NCI-H748 (cell line): ENCODE results near the gene NES.

Experiments
- DNase-seq: peaks from one replicate; lab custom pipeline; 2025; ENCODE audit not compliant: unreplicated experiment; lab: John Stamatoyannopoulos, UW

NES gene

DNA sequence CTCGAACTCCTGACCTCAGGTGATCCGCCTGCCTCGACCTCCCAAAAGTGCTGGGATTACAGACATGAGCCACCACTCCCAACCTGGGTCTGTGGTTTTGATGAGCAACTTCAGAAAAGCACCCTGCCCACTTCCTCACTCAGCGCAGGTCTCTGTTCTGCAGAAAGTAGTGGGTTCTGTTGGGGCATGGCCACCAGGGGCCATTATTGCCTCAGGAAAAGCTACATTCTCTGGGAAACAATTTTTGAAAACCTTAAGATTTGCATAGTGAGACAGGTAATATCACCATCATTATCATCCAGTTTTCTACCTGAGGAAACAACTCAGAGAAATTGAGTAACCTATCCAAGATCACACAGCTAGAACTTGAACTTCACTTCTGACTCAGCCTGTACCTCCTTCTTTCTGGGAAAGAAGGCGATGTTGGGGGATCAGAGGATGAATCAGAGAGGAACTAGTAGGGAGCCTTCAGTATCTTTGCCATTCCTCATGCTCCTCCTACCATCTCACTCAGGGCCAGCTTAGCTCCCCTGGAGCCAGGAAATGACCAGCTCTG, 7.1 kb upstream of the NES start:
- DNase-seq, result no peak

DNA sequence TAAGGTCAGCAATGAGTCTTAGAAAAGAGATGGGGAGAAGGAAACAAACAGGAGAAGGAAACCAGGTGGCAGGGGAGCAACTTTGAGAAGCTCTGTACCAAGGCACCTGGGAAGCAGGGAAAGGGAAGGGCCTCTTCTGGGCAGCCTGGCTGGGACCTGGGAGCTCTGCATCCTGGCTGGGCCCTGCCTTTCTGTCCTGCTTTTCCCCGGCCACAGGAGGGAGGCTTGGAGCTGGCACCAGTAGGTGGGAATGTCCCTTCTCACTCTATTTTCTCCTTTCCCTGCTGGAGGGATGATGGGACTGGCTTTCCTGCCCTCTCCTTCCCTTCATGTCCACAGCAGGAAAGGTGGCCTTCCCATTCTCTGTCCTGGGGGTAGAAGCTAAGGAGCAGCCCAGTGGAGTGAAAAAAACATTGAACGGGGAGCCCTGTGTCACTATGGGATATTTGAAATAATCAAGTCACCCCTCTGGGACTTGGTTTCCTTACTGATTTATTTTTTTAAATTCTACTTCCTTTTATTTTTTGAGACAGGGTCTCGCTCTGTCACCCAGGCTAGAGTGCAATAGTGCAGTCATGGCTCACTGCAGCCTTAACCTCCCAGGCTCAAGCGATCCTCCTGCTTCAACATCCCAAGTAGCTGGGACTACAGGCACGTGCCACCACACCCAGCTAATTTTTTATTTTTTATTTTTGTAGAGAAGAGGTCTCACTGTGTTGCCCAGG, 5.1 kb upstream of the NES start:
- DNase-seq, result no peak

DNA sequence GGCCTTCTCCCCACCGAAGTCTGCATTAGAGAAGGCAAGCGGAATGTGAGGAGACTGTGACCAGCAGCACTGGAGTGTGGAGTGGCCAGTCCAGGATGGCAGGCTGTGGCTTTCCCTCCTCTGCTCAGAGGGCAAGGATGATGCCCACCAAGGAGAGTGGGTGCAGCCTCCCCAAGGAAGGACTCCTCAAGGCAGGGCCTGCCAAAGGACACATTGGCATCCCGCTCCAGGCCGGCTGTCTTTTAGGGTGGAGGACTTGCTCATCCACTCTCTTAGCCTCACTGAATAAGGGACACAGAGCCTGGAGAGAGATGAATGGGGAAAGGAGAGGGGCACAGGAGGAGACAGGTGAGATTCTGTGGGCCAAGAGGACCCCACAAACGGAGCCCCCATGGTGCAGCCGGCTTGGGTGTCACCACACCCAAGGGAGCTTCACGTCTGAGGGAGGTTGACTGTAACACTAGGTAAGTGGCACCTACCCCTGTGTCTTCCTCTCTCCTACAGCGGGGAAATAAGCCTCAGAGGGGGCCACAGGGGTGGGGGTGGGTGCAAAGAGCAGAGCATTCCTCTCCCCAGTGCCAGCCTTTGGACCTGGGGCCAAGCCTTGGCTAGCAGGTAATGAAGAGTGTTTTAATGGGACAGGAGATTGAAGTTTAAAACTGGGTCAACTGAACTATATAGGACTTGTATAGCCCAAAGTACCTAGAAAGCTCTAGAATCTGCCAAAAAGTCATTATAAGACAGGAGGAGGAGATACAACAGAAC, 4.2 kb upstream of the NES start:
- DNase-seq, result no peak

DNA sequence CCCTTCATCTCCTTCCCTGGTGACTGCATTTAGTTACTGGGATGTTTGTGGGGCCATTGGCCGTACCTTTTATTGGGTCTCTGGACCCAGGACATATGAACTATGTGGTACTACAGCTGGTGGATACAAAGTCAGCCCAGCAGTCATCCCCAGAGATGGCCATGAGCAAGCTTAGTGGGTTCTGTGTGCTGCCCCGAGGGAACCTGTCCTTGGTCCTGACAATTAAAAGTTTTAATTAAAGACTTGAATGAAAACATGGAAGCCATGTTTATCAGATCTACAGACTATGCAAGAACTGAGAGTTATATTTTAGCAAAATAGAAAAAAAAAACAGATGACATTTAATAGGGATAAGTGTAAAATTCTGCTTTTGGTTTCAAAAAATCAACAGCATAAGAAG, 2.8 kb upstream of the NES start:
- no peak for DNase-seq

DNA sequence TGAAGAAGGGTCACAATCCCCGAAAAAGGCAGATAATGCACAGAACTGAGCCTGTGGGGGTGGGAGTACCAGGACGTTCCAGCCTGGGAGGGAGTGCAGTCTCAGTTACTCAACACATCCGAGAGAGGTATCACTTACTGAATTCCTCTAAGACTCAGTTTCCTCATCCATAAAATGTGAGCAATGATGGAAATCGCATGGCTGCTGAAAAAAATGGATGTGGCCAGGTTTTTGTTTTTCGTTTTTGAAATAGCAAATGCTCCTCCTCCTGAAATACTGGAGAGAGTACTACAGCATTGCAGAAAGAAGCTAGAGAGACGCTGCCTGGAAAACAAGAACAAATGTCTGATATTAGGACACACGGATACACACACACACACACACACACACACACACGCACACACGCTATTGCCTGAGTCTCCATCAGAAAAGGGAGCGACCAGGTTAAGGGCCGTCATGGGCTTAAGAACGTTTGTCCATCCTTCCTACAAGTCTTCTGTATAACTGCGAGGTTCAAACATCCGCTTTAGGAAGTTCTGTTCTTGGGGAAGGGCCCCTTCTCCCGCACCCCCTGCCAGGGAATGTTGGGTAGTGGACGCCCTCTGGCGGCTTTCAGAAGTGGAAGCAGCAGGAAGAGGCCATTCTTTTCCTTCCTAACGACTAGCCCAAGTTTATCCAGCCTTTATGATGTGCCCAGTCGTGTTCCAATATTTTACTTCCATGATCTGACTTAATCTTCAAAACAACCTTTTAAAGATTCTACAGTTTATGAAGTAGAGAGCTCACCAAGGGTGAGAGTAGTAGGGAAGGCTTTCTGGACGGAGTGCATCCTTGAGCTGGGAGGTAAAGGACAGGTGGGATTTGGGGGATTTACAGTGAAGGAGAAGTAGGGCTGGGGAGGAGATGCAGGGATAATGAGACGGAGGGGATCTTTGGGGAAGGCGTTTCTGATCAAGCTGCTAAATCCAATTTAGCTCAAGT, 699 bp upstream of the NES start:
- peak; percentile 78 for DNase-seq

DNA sequence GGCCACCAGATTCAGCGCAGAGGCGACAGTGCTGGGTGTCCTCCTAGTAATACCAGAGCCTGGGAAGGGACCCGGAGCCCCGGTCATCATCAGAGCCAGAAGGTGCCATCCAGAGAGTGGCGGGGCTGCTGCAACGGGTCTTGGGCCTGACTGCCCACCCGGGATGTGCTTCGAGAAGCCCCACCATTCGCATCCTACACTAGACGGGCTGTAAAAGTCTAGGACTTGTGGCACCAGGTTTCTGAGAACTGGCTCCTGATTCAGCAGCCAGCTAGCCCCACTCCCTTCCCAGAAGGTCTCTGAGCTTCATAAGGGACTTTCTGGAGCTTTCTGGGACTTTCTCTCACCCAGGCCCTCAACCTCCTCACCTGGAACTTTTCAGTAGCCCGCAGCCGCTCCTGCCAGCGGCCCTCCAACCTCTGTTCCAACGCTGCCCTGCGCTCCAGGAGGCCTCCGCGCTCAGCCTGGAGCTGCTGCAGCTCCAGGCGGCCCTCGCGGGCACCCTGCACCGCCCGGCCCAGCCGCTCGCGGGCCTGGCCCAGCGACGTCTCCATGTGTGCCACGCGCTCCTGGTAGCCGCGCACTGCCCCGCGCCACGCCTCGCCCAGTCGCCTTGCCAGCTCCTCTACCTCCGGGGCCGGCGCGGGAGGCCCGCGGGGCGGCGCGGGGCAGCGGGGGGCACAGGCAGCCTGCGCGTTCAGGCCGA, 940 bp downstream of the NES start:
- DNase-seq, result no peak

DNA sequence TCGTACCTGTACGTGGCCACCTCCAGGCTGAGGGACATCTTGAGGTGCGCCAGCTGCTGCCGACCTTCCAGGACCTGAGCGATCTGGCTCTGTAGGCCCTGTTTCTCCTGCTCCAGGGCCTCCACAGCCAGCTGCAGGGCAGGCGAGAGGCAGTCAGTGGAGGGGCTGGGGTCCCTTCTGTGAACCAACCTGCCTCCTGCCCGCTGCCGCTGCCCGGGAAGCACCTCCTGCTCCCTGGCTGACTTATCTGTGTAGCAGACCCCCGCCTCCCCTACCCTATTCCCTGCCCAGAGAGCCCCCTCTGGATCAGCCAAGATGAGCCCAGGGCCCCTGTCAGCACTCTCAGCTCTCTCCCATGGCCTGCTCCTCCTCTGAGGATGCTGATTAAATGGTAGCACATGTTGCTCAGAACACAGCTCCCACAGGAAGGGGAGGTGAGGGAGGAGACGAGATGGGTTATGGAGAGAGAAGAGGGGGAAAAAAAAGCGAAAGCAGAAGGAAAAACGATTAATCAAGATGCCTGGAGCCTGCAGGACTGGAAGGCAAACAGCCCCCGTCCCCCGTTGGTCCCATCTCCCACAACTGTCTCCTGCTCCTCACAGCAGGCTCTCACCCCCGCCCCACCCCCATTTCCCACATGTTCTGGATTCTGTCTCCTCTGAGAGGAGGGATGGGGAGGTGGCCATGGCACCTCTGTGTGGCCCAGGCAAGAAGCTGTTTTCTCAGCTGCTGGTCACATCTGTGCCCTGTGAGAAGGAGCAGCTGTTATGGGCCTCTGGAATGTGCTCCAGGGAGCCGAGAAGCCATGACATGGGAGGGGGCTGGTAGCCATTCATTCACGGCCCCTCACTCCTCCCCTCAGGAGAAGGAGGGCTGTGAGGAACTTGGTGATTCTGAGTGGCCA, 1.7 kb downstream of the NES start:
- no peak for DNase-seq

DNA sequence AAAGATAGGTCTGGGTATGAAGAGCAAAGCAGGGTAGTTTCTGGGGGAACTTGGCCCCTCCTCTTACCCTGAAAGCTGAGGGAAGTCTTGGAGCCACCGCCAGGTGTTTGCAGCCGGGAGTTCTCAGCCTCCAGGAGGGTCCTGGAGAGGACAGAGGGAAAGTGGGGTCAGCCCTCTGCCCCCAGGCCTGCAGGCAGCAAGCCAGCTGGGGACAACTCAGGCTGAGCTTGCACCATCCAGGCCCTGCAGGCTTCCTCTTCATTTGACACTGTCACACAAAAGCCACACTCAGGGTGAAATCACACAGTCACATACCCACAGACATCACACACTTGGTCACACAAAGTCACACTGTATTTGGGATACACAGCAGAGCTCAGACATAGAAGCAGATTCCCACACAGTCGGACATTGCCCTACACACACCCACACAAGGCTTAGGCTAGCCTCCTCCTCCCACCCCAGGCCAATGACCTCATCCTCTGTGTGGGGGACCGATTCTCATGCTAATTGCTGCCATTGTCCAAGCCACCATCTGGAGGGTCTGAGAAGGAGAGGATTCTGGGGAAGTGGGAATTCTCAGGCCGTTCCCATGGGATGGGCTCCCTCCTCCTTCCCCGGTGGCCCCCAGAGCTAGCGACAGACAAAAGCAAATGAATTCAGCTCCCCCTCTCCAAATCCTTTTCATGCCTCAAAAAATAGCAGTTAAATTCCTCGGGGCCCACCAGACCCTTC, 3.7 kb downstream of the NES start:
- no peak for DNase-seq

DNA sequence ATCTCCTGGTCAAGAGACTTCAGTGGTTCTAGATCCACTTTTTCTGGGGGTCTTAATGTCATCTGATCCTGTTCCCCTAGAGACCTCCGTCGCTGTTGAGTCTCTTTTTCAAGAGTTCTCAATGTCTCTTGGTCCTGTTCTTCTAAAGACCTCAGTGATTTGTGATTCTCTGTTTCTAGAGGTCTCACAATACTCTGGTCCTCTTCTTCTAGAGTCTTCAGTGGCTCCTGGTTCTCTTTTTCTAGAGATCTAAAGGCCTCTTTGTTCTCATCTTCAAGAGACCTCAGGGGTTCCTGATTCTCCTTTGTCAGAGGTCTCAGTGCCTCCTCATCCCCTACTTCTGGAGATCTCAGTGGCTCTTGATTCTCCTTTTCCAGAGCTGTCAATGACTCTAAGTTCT, 5.4 kb downstream of the NES start:
- no peak for DNase-seq

DNA sequence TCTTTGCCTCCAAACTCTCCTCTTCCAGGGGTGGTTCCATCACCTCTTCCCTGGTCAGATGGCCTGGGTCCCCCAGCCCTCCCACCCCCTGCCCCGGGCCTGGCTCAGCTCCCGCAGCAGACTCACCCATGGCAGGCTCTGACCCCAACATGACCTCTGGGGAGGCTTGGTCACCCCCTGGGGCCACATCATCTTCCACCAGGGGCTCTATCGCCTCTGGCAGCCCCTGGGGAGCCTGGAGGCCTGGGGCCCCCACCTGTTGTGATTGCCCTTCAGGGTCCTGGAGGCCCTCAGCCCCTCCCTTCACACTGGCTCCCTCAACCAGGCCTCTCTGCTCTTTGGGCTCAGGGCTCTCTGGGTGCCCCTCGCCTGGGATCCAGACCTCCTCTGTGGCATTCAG, 6.4 kb downstream of the NES start:
- DNase-seq, result no peak

DNA sequence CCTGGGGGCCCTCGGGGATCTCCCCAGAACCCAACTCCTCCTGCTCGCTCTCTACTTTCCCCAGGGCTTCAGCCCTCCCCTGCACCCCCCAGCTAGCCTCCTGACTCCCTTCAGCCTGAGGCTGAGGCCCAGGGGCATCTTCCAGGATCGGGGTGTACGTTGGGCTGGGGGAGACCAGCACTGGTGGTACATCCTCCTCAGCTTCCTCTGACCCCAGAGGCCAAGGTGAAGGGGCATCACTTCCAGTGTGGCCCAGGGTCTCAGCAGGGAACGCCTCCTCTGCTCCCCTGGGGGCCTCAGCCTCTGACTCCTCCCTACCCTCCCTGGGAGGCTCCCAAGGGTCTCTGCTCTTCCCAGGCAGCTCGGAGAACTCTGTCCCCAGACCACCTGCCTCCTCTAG, 6.8 kb downstream of the NES start:
- no peak for DNase-seq

DNA sequence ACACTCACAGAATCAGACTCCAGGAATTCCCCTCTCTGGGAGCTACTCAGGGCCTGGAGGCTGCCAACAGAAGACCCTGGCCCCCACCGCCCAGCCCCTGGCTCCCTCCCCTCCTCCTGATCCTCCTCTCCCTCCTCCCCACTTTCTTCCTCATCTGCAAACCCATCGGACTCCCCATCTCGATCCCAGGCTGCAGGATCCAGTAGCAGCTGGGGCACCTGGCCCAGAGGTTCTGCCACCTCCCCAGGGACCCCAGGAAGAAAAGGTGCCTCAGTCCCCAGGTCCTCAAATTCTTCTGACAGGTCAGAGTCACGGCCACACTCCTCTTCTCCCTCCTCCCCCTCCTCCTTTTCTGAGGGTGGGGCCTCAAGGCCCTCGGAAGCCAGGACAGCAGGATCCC, 7.4 kb downstream of the NES start:
- DNase-seq, result no peak

DNA sequence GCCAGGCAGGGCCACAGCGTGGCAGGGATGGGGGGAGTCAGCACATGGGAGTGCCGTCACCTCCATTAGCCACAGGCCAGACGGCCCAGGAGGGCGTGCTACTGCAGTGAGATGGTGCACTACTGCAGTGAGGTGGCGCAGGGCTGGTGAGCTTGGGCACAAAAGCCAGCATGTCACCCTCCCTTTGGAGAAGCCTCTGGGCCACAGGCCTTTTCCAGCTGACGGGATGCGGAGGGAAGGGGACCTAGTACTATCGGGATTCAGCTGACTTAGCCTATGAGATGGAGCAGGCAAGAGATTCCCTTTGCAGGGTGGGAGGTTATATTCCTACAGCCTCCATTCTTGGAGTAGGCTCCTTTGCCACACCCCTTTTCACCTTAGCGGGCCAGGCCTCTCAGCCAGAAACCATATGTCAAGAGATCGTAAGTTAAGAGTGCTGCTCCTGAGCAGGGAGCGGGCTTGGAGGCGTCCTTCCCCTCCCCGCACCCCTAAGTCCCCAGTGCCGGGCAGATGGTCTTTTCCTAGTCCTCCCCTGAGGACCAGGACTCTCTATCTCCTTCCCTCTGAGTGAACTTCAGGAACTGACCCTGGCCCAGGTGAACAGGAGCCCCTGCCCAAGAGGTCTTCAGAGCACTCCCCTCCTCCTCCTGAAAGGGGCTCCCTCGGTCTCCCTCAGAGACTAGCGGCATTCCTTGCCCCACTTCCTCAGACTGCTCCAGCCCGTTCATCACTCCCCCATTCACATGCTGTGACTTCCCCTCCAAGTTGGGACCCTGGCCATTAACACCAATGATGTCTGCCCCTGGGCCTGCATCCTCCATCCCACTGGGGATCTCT, 8.2 kb downstream of the NES start:
- no peak for DNase-seq

DNA sequence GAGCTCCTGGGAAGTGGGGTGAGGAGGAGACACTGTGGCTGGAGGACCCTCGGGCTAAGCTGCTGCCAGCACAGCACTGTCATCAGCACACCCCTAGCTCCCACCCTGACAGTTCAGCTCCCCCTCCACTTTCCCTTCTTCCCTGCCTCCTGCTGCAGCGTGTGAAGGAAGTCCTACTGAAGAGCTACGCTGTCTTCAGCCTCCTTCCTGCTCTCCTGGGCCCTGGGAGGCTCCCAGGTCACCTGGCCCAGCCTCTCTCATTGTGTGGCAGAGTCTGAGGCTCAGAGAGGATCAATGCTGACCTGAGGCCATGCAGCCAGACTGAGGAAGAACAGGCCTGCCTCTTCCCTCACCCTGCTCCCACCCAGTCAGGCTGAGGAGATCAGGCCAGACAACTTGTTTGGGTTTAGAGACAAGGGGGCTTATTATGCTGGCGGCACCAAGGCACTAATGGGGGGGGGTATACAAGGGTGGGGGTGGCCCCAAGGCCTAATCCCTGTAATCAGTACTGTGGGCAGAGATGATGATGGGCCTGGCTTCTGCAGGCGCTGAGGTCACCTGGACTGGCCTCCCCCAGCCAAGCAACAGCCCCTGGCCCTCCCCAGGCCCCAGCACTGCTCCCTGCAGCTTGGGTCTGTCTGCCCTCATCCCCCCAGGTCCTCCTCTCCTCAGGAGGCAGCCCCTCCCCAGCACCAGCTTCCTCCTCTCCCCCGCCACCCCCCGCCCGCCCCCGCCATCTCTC, 9.1 kb downstream of the NES start:
- DNase-seq, result no peak

DNA sequence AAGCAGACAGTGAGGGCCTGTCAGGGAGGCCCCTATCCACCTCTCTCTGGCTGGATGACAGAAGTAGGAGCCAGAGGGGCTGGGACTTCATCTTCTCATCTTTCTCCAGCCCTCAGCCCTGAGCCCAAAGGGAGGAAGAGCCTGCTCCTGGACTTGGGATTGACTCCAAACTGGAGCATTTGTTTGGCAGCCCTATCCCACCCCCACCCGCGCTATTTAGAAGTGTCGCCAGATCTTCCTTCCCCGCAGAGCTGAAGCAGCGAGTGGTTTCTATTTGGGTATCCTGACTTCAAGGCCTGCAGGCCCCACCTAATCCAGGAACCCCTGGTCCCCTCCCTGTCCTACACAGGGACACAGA, 9.6 kb downstream of the NES start:
- no peak for DNase-seq

DNA sequence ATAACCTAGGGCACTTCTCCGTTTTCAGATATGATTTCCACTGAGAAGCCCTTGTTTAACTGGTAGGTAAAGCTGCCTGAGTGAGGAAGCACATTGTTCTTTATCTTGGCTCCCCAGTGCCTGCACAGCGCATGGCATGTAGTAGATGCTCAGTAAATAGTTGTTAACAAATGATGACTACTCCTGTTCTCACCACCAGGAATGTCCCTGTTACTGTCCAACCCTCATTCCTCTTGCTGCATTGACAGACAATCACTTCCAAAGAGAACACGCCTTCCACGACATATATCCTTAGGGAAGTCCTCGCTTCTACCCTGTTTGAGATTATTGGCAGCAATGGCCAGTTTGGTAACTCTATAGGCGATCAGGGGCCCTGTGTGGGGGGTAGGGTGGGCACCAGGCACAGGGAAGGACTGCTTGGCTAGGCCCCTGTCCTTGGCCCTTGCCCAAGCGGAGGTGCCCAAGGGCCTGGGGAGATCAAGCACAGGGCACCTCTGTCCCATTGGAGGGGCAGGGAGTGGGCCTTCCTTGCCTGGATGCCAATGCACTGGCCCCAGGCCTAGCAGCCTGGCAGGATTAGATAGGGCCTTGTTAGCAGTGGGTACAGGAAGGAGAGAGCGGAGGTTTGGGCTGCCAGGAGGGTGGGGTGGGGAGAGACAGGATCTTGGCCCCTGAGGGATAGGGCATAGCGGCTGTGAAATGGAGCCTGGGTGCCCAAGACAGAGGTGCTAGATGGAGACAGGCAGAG, 10.2 kb downstream of the NES start:
- DNase-seq, result no peak

DNA sequence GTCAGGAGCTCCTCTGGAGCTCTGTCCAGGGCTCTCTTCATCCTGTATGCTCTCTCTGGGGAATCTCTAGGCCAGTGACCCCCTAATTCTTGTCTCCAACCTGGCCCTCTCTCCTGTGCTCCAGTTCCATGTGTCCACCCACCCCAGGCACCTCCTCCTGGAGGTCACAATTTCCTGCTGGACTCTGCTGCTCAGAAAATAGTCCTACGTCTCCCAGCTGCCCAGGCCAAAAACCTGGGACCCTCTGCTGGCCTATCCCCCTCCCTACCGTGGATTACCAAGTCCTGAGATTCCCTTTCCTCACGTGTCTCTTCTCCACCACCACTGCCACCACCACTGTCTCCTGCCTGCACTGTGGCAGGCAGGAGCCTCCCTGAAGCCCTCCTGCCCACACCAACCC, 11.7 kb downstream of the NES start:
- DNase-seq, result no peak
